Measurements from ENCODE around the gene PTCH1.

PTCH1 gene

DNA sequence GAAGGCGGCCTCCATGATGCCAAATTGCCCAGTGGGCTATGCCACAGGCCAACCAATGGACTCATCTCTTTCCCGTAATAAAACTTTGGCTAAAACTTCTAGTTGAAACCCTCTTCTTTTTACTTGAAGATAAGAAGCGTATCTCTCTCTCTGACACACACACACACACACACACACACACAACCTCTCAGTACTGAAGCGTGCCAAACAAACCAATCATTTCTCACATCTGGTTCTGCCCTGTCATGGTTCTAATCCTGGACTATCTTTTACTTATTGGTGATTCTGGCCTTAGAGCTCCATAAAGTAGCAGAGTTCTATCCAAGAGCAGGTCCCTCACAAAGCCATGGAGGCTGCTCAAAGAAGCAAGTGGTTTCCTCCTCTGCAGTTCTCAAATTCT lies 64.6 kb downstream of the PTCH1 start:
- Histone ChIP-seq H4K91ac (ENCODE audit: low read depth, low read length) (peak overlapping the region; percentile 30), H3K27me3 (ENCODE audit: insufficient read depth, low read length) (no peaks in the 10 kb centered on the region), H3K18ac (ENCODE audit: low read length) (no peak overlapping the region), H4K12ac (ENCODE audit: low read depth, low read length) (no peak overlapping the region), H2AK5ac (ENCODE audit: low read length) (no peak overlapping the region), H3K9me3 (ENCODE audit: insufficient read depth, low read depth, low read length) (no peaks in the 10 kb centered on the region), H3K9ac (ENCODE audit: low read length) (no peak overlapping the region), H3K4me2 (ENCODE audit: low read length) (no peak overlapping the region), H3K23ac (ENCODE audit: low read length) (no peak overlapping the region), H2BK120ac (ENCODE audit: insufficient read depth, low read length, poor library complexity) (no peak overlapping the region), H3K4ac (ENCODE audit: low read depth, low read length) (no peak overlapping the region), H2BK12ac (ENCODE audit: low read length) (peak overlapping the region; percentile 81), H3K79me2 (ENCODE audit: control insufficient read depth, insufficient read depth, low read length, poor library complexity) (peaks cover 6% of the 10 kb centered on the region), H3K36me3 (ENCODE audit: control insufficient read depth in 1 of 2, insufficient read depth in 2 of 2, low read length in 2 of 2) (peaks cover 44 to 51% of the 10 kb centered on the region in 2 experiments), H4K8ac (ENCODE audit: low read depth, low read length) (no peak overlapping the region), H3K27ac (ENCODE audit: low read depth, low read length) (no peak overlapping the region), H3K4me3 (ENCODE audit: low read depth, low read length) (no peak overlapping the region), H3K4me1 (ENCODE audit: control insufficient read depth in 1 of 2, insufficient read depth in 2 of 2, low read length in 2 of 2) (peaks cover 41 to 44% of the 10 kb centered on the region in 2 experiments), H3K14ac (ENCODE audit: low read length) (no peak overlapping the region), H2BK5ac (ENCODE audit: low read depth, low read length, poor library complexity) (no peak overlapping the region), H2AFZ (ENCODE audit: insufficient read depth, low read length, poor library complexity) (no peak overlapping the region), H3K79me1 (ENCODE audit: low read length) (peaks cover 29% of the 10 kb centered on the region)
- no CpG with 5 or more reads among the region's 4 CpGs for WGBS (ENCODE audit: extremely low coverage, insufficient coverage, insufficient read length)
- no peak for DNase-seq

DNA sequence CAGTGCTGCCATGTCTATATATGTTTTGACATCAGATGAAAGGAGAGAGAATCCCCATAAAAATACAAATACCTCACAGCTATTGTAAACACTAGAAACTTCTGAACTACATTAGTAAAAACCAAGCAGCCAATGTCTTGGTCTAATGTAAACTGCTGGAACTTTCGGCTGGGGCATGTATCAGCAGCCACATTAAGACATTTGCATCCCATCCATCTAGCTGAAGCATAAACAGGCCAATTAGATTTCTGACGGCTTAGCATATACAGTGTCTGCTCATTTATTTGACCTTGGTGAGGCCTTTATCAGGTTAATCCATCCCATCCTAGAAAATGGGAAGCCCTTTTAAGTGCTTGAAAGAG lies 65.7 kb downstream of the PTCH1 start:
- Histone ChIP-seq H3K36me3 (ENCODE audit: control insufficient read depth in 1 of 2, insufficient read depth in 2 of 2, low read length in 2 of 2) (peaks cover 46 to 53% of the 10 kb centered on the region in 2 experiments), H3K23ac (ENCODE audit: low read length) (no peak overlapping the region), H3K9me3 (ENCODE audit: insufficient read depth, low read depth, low read length) (peaks cover 4% of the 10 kb centered on the region), H2AFZ (ENCODE audit: insufficient read depth, low read length, poor library complexity) (no peak overlapping the region), H3K79me2 (ENCODE audit: control insufficient read depth, insufficient read depth, low read length, poor library complexity) (peaks cover 6% of the 10 kb centered on the region), H3K4me3 (ENCODE audit: low read depth, low read length) (no peak overlapping the region), H2BK12ac (ENCODE audit: low read length) (peak overlapping the region; percentile 76), H3K4ac (ENCODE audit: low read depth, low read length) (no peak overlapping the region), H2BK5ac (ENCODE audit: low read depth, low read length, poor library complexity) (peak overlapping the region; percentile 83), H3K79me1 (ENCODE audit: low read length) (peaks cover 29% of the 10 kb centered on the region), H4K8ac (ENCODE audit: low read depth, low read length) (no peak overlapping the region), H3K14ac (ENCODE audit: low read length) (peak overlapping the region; percentile 64), H3K4me2 (ENCODE audit: low read length) (no peak overlapping the region), H2AK5ac (ENCODE audit: low read length) (no peak overlapping the region), H3K27ac (ENCODE audit: low read depth, low read length) (peak overlapping the region; percentile 80), H3K4me1 (ENCODE audit: control insufficient read depth in 1 of 2, insufficient read depth in 2 of 2, low read length in 2 of 2) (peaks cover 33 to 39% of the 10 kb centered on the region in 2 experiments), H3K18ac (ENCODE audit: low read length) (no peak overlapping the region), H4K12ac (ENCODE audit: low read depth, low read length) (no peak overlapping the region), H2BK120ac (ENCODE audit: insufficient read depth, low read length, poor library complexity) (peak overlapping the region; percentile 79), H3K27me3 (ENCODE audit: insufficient read depth, low read length) (no peaks in the 10 kb centered on the region), H4K91ac (ENCODE audit: low read depth, low read length) (peak overlapping the region; percentile 78), H3K9ac (ENCODE audit: low read length) (no peak overlapping the region)
- DNase-seq = no peak
- no CpG with 5 or more reads among the region's 2 CpGs for WGBS (ENCODE audit: extremely low coverage, insufficient coverage, insufficient read length)

DNA sequence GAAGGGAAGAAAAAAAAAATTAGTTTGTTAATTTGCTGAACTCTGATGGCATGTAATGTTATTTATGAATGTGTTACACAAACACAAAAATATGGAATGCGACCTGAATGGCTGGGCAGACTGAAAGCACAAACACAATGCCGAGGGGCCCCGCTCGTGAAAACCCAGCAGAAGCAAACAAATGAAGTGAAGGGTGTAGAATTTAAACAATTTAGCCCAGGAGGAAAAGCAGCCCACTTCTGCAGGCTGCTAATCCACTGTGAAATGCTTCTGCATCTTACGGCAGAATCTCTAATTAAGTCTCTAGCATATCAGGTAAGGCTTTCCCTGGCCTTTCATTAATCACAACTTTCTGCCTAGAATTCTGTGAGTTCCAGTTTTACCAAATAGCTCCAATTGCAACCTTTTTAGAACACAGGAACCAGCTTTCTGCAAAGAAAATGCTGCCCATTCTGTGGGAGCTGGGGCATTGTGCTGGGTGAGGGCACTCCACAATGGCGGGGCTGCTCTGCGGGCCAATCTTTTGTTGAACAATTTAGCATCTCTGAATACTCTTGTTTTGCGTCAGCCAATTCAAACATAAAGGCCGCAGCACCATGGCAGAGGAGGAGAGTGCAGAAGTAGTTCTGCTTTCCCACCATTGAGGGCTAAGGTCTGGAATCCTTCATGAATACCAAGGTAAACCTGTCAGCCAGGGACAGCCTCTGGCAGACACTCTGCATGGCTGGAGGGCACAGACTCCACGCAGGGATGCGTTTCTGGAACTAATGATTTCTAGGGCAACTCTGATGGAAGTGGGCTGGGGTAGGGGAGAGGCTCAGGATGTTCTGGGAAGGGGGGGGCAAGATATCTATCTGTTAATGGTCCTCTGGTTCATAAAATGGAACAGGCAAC lies 66.4 kb downstream of the PTCH1 start:
- no peak overlapping the region for H2BK12ac ChIP-seq (ENCODE audit: low read length)
- H3K23ac ChIP-seq (ENCODE audit: low read length) = no peak overlapping the region
- H4K8ac ChIP-seq (ENCODE audit: low read depth, low read length) = peak overlapping the region; percentile 42
- H3K4ac ChIP-seq (ENCODE audit: low read depth, low read length) = no peak overlapping the region
- H3K9ac ChIP-seq (ENCODE audit: low read length) = no peak overlapping the region
- H3K9me3 ChIP-seq (ENCODE audit: insufficient read depth, low read depth, low read length) = peaks cover 4% of the 10 kb centered on the region
- peak overlapping the region; percentile 46 for H3K4me2 ChIP-seq (ENCODE audit: low read length)
- no CpG with 5 or more reads among the region's 11 CpGs for WGBS (ENCODE audit: extremely low coverage, insufficient coverage, insufficient read length)
- peak overlapping the region; percentile 94 for H3K27ac ChIP-seq (ENCODE audit: low read depth, low read length)
- H3K79me2 ChIP-seq (ENCODE audit: control insufficient read depth, insufficient read depth, low read length, poor library complexity) = peaks cover 6% of the 10 kb centered on the region
- no peak overlapping the region for H4K12ac ChIP-seq (ENCODE audit: low read depth, low read length)
- H2AFZ ChIP-seq (ENCODE audit: insufficient read depth, low read length, poor library complexity) = no peak overlapping the region
- H2BK5ac ChIP-seq (ENCODE audit: low read depth, low read length, poor library complexity) = peak overlapping the region; percentile 91
- H3K4me1 ChIP-seq (ENCODE audit: control insufficient read depth in 1 of 2, insufficient read depth in 2 of 2, low read length in 2 of 2) = peaks cover 31 to 34% of the 10 kb centered on the region in 2 experiments
- DNase-seq = peak in 1 of 2 donors; percentile 24
- H3K18ac ChIP-seq (ENCODE audit: low read length) = no peak overlapping the region
- no peak overlapping the region for H3K4me3 ChIP-seq (ENCODE audit: low read depth, low read length)
- peaks cover 45 to 52% of the 10 kb centered on the region in 2 experiments for H3K36me3 ChIP-seq (ENCODE audit: control insufficient read depth in 1 of 2, insufficient read depth in 2 of 2, low read length in 2 of 2)
- H2AK5ac ChIP-seq (ENCODE audit: low read length) = no peak overlapping the region
- H3K14ac ChIP-seq (ENCODE audit: low read length) = no peak overlapping the region
- H3K27me3 ChIP-seq (ENCODE audit: insufficient read depth, low read length) = no peaks in the 10 kb centered on the region
- H2BK120ac ChIP-seq (ENCODE audit: insufficient read depth, low read length, poor library complexity) = peak overlapping the region; percentile 80
- peaks cover 29% of the 10 kb centered on the region for H3K79me1 ChIP-seq (ENCODE audit: low read length)
- H4K91ac ChIP-seq (ENCODE audit: low read depth, low read length) = peak overlapping the region; percentile 59

DNA sequence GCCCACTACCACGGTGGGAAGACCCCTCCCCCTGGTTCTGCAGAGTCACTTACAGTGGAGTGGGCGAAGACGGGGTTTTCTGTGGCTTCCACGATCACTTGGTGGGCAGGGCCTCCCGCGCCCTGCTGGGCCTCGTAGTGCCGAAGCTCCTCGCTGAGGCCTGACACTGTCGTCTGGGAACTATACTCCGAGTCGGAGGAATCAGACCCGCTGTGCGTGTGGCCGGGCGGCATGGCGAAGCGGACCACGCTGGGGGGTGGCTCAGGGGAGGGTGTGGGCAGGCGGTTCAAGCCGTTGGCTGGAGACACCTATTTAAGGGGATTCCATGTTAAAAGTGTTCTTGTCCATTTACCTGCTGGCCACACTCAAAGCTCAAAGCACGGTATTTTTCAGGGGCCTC lies 67.8 kb downstream of the PTCH1 start:
- DNase-seq = no peak
- H3K18ac ChIP-seq (ENCODE audit: low read length) = peak overlapping the region; percentile 87
- H3K9ac ChIP-seq (ENCODE audit: low read length) = no peak overlapping the region
- no peak overlapping the region for H3K4me3 ChIP-seq (ENCODE audit: low read depth, low read length)
- peaks cover 51 to 58% of the 10 kb centered on the region in 2 experiments for H3K36me3 ChIP-seq (ENCODE audit: control insufficient read depth in 1 of 2, insufficient read depth in 2 of 2, low read length in 2 of 2)
- H3K9me3 ChIP-seq (ENCODE audit: insufficient read depth, low read depth, low read length) = peaks cover 4% of the 10 kb centered on the region
- WGBS (ENCODE audit: extremely low coverage, insufficient coverage, insufficient read length) = no CpG with 5 or more reads among the region's 22 CpGs
- no peak overlapping the region for H3K23ac ChIP-seq (ENCODE audit: low read length)
- no peak overlapping the region for H4K12ac ChIP-seq (ENCODE audit: low read depth, low read length)
- H3K27ac ChIP-seq (ENCODE audit: low read depth, low read length) = peak overlapping the region; percentile 20
- H3K79me2 ChIP-seq (ENCODE audit: control insufficient read depth, insufficient read depth, low read length, poor library complexity) = peaks cover 6% of the 10 kb centered on the region
- peak overlapping the region; percentile 94 for H2BK5ac ChIP-seq (ENCODE audit: low read depth, low read length, poor library complexity)
- H3K27me3 ChIP-seq (ENCODE audit: insufficient read depth, low read length) = no peaks in the 10 kb centered on the region
- H4K91ac ChIP-seq (ENCODE audit: low read depth, low read length) = peak overlapping the region; percentile 85
- H3K14ac ChIP-seq (ENCODE audit: low read length) = peak overlapping the region; percentile 94
- H2AFZ ChIP-seq (ENCODE audit: insufficient read depth, low read length, poor library complexity) = no peak overlapping the region
- H4K8ac ChIP-seq (ENCODE audit: low read depth, low read length) = peak overlapping the region; percentile 77
- no peak overlapping the region for H3K4me2 ChIP-seq (ENCODE audit: low read length)
- H2BK12ac ChIP-seq (ENCODE audit: low read length) = peak overlapping the region; percentile 99
- peak overlapping the region; percentile 93 for H2AK5ac ChIP-seq (ENCODE audit: low read length)
- H2BK120ac ChIP-seq (ENCODE audit: insufficient read depth, low read length, poor library complexity) = peak overlapping the region; percentile 90
- peak overlapping the region; percentile 53 for H3K4ac ChIP-seq (ENCODE audit: low read depth, low read length)
- H3K4me1 ChIP-seq (ENCODE audit: control insufficient read depth in 1 of 2, insufficient read depth in 2 of 2, low read length in 2 of 2) = peaks cover 31 to 34% of the 10 kb centered on the region in 2 experiments
- H3K79me1 ChIP-seq (ENCODE audit: low read length) = peaks cover 29% of the 10 kb centered on the region

Data from trophoblast cell (in vitro differentiated cells and primary cell).